ENCODE data around the gene PTPRG. TPM values are rescaled to one million over a fixed set of nuclear protein-coding genes. Genes with fewer than 3 reads are reported as not detected.

PTPRG gene
- total RNA-seq, 1 donor from 2014 or later, result 40.0 TPM

DNA sequence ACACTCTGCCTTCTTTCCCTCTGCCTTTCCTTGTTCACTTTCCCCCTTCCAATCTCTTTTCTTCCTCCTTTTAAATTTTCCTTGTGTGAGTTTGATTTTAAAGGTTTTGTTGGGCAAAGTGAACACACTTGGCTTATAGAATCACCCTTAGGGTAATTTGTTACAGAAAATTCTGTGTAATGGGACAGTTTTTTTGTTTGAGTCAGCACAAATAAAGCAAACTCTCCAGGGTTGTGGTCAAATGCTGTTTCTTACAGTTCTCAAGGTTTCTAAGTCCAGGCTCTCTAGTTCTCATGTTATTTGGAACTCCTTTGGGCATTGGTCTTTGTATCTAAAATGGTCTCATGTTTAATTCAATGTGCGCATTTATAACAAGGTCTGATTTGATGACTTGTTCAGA lies 307.1 kb downstream of the PTPRG start:
- DNase-seq, result no peak

DNA sequence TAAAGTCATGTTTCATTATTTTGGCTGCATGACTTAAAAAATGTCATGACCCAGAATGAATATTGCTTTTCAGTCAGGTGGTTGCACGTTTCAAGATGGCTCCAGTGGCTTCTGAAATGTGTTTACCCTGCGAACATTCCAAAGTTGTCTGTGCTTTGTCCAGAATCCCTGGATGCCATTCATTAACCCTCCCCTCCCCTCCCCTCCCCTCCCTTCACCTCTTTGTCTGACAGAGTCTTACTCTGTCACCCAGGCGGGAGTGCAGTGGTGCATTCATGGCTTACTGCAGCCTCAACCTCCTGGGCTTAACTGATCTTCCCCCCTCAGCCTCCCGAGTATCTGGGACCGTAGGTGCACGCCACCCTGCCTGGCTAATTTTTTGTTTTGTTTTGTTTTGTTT lies 308.0 kb downstream of the PTPRG start:
- no peak for DNase-seq

DNA sequence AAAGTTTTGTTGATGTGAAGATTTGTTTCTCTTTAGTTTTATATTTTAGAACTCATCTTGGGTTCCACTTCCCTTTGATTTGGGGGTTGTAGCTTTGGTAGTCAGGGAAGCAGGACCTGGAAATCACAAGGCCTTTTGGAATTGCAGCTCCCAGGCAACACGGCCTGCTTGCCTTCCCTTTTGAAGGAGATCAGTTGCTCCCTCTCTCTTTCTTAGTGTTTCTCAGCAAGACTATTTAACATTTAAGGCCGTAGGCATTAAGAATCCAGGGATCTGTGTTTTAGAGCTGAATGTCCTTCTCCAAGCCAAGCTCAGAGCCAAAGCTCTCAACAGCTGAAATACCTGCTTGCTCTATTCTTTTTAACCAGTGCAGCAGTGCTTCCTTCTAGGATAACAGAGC lies 310.3 kb downstream of the PTPRG start:
- no peak for DNase-seq

DNA sequence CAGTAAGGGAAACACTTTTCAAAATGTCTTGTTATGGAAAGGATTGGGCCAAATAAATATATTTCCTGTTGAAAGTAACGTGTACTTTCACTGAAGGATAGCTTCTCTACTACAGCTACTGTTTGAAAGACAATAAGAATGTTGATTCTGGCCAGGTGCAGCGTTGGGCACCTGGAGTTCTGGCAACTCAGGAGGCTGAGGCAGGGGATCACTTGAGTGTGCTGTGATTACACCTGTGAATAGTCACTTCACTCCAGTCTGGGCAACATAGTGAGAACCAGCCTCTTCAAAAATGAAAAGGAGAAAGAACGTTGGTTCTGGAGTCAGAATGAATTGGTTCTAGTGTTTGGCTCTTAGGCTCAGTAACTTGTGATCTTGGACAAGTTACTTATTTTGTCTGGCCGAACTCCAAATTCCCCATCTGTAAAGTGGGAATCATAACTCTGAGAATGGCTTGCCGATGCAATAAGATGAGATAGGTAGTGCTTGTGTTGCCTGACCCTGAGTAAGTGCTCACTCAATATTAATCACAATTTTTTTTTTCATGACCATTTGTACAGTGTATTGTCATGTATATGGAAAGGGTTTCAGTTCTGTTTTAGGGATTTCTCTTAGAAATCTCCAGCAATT lies 310.8 kb downstream of the PTPRG start:
- DNase-seq, result no peak

DNA sequence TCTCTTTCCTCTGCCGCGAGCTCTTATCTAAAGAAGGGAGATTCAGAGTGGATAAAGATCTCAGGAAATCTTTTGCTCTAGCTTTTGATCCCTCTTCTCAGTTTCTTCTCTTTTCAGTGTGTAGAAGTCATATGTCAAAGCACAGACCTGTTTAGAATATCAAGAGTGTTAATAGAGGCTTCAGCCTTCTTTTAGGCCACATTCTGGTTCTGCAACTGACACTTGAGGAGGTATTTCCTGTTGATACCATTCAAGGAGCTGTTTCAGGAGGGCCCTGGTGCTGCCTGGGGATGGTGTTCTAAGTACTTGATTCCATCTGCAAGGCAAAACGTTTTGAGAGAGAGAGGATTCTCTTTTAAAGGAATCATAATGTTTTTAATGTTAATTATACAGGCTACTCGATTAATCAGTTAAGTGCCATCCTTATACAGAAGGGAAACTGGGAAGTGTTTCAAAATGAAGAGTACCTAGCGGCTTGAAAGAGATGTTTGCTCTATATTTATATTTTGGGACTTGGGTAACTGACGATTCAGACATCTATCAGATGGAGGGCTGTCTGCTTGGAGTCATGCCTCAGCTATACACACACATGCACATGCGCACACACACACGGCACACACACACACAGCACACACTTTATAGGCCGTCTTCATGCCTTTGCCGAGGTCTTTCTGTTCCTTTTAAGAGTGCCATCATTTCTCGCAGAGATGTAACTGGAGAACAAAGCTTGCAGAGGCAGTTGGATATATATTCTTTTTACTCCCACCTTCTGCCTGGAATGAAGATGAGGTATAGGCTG lies 313.9 kb downstream of the PTPRG start:
- no peak for DNase-seq

DNA sequence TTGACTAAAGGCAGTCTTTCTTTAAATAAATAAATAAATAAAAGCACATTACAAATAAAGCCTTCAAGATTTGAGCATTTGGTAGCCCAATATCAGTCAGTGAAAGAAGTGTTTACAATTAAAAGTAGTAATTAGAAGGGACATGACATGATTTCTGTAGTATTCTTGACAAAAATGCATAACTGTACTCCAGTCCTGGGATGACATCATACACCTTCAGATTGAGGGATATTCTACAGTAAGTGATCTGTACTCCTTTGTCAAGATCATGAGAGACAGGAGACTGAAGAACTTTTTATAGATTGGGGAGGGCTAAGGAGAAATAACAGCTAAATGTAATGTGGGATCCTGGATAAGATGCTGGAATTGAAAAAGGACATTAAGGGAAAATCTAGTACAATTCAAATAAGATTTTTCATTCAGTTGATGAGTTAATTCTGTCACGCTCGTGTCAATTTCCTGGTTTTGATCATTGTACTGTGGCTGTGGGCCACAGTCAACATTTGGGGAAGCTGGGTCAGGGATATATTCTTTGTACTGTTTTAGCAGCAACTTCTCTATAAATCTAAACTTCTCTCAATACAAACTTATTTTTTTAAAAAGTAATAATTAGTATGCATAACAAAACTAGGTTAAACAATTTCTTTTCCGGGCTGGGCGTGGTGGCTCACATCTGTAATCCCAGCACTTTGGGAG lies 314.8 kb downstream of the PTPRG start:
- DNase-seq, result no peak

DNA sequence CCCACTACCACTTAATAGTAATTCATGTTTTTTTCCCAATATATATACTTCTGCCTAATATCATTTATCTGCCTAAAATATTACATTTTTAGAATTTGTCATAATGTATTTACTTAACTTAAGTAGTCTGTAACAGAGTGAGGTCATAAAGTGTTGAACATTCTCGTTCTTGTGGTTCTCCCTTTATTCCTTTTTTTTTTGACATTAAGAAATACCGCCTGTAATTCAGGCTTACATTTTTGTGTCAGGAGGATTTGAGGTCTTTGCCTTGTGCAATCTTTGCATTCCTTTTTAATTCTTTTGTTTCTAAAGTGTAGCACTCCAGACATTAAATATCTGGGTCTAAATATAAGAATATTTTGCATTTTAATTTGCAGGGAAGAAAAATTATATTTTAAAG lies 315.4 kb downstream of the PTPRG start:
- no peak for DNase-seq

DNA sequence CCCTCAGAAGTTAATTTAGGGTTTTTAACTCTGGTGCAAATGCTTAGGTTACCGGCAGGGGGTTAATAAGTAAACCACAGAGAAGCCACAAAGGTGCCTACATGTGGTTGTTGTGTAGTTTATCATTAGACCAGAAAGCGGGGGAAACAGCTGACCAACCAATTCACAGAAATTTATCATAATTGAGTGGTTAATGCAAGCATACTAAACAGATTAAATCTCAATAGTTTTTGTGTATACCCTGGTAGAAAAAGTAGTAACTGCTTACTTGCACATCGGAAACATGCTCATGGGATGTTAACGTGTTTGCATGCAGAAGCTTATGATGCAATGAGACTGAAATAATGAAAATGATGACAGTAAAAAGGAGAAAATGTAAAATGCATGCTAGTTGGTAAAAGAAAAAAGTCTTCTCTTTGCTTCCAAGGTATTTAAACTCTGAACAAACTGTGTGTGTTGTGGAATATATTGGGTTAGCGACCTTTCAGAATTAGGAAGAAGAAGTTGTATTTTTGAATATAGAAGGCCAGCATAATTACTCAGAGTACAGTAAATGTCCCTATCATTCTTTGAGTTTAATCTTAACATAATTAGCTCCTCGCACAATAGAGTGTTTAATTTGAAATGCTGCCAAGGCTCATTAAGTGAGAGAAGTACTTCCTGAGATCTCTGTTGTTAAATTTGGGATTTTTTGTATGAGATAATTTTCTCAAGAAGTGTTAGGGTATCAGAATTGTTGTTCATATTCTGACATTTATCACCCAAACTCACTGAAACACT lies 316.2 kb downstream of the PTPRG start:
- no peak for DNase-seq

DNA sequence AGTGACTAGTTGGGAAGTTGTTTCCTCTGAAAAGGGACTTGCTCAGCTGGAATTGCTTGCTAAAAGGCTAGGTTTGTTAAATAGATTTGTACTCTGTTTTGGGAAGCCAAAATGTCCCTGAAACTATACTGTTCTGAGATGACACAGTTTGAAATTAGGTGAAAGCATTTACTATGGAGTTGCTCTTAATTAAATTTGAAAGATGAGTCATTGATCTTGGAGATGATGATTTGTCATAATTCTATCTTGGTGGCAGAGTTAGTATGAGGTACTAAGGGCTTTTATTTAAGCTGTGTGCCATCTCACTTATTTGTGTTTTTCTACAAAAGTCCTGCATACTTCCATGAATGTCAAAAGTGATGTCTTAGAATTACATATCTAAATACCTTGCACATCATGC lies 320.9 kb downstream of the PTPRG start:
- DNase-seq, result no peak

DNA sequence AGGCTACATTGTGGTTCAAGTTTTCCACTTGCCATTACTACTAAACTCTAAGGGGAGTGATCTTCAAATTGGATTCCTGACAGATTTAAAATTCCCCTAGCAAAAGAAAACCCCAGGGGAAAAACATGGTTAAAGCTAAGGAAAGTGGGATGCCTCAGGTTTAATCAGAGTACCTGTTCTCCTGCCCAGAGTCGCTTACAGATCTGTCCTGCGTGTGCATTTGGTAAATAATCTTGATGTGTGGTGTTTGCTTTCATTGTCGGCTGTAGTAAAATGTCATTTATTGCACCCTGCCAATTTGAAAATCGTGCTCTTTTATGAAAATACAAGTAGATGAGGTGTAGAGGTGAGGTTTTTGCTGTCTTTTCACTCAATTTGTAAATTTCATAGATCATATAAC lies 323.4 kb downstream of the PTPRG start:
- no peak for DNase-seq

DNA sequence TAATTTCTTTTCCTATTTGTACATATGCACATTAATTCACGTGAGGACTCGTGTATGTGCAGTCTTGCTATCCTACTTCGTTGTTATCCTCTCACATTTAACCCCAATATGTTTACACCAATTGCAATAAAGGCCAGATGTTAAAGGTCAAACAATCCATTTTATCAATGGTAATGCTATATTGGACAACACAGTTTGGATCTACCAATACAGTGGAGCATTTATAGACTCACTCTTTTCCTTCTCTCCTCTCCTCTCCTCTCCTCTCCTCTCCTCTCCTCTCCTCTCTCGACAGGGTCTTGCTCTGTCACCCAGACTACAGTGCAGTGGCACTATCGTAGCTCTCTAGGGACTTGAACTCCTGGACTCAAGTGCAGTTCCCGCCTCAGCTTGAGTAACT lies 324.0 kb downstream of the PTPRG start:
- DNase-seq, result no peak

DNA sequence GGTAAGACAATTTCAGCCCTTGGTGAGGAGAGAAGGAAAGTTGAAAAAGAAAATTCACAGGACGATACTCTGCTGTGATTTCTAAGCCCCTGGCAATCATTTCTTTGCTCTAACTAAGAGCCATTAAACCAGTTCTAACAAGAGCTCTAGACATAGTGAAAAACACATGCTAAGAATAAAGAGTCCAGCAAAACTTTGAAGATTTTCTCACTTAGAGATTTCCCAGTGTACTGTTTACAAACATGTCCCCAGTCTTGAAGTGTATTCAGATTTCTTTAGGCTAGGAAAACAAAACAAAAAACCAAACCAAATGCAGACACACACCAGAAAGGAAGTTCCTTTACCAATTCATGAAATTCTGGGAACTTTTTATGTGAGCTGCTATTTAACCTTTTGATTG lies 325.8 kb downstream of the PTPRG start:
- DNase-seq, result no peak

DNA sequence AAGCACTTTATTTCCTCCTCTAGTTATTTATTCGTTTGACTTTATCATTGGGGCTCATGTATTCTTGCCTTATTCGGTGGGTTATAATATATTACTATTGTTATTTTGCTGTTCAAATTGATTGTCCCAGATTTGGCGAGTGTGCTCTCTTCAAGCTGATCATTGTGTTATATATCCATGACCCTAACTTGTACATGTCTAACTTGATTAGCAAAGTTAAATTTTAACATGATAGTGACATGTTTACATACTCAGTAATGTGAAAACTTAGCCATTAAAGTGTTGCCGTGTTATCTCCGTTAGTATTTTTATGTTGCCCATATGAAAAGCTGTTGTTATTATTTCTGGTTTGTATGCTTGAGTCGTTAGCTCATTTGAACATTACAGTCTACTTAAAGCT lies 327.9 kb downstream of the PTPRG start:
- no peak for DNase-seq

DNA sequence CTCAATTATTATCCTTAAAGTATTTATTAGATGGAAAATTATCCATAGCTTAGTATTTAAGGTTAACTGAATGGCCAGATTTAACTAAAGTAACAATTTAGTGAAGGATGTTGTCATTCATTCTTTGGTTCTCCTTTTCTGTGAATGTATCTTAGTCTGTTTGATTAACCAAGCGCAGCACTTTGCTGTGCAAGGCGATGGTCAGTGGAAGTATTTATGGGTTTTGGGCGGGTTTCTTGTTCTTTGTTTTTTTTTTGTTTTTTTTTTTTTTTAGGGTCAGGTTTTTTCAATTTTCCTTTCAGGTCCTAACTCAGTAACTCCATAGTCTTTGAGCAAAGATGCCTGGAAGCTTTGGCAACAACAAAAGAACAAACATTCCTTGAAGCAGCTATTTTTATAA lies 328.8 kb downstream of the PTPRG start:
- no peak for DNase-seq

DNA sequence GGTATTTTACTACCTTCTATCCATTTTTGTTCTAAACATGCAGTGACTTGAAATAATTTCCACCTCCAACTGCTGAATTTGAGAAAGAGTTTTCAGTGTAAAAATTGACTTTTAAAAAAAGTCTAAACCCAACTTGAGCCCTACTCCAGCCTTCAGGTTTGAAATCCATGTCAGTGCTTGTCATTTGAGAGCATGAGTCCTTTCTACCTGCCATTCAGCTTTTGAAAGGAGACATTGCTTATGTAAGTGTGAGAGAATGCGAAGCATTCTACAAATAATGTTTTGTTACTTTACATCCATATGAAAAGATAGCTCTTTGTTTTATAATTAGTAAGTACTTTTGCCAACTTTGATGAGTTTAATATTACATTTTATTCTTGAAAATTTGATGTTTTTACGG lies 329.2 kb downstream of the PTPRG start:
- no peak for DNase-seq

DNA sequence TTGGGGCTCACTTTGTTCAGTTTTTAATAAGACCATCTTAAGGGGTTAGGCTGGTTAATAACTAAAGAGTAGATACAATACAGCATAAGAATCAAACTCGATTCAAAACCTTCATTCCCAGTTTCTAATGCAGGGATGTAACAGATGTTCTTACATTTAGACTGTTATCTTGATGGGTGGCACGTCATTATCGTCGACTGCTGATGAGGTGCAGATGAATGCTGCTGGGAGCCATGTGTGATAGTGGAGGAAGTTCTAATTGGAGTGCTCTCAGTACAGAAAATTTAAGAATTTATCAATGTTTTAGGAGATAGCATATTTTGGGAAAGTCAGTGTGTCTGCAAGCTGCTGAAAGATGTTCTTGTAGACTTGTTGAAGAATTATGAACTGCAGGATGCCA lies 331.5 kb downstream of the PTPRG start:
- no peak for DNase-seq

DNA sequence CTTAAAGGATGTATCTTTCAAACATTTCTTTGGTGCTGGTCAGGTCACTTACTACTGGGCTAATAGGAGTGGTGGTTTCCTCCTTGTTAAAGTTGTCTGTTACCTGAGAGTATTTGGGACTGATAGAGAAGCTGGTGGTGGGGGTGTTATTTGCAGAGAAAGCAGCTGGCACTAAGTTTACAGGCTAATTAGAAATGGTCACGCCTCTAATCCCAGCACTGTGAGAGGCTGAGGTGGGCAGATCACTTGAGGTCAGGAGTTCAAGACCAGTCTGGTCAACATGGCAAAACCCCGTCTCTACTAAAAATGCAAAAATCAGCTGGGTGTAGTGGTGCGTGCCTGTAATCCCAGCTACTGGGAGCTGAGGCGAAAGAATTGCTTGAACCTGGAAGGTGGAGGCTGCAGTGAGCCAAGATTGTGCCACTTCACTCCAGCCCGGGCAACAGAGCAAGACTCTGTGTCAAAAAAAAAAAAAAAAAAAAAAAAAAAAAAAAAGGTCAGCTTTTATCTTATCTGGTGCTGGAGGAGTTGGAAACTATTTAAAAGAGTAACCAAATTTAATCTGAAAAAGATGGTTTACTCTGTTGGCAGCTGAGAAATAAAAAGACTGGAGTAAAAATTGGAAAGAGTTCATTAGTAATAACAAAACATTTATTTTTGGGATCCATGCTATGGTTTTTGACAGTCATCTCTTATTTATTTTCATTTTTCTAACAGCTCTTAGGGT lies 332.6 kb downstream of the PTPRG start:
- no peak for DNase-seq

DNA sequence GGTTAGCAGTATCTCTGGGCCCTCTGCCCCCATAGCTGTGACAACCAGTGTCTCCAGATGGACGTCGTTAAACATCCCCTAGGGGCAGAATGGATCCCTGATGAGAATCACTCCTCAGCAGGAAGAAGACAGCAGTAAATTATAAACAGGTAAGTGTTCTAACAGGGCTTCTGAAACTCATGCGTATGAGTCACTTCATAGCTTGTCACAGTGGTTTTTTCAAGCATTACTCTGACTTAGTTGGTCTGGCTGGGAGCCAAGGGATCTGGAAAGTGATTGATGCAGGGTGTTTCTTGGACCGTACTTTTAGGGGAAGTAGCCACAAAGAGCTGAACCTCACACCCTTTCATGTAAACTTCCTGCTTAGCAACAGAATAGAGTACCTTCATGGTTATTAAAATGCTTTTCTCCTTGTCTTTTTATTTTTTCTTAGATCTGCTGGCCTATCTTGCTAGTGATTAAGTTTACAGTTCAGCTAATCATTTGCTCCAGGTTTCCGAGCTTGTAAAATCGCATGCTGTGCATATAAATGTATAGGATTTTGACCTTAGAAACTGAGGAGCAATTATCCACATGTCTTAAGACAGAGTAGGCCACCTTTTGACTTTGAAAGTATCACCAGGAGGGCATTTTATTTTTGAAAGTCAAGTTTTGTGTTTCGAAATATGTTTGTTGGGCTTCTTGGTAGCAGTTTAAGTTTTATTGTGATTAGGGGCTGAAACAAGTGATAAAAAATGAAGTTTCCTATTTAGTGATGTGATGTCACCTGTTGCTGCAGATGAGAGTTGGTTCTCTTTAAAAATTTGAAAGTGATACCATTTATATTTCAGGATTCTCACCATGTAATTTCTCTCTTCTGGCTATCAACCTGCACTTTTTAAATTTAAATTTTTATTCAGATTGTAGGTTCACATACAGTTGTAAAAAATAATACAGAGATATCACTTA lies 333.9 kb downstream of the PTPRG start:
- DNase-seq, result no peak

DNA sequence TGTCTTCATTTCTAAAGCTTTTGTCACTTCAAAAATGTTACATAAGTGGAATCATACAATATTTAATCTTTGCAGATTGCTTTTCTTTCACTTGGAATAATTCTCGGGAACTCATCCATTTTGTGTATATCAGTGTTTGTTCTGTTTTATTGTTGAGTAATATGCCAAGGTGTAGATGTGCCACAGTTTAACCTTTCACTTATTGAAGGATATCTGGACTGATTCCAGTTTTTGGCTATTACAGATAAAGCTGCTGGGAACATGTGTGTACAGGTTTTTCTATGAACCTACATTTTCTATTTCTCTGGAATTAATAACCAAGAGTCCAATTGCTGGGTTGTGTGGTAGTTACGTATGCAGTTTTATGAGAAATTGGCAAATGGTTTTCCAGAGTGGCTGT lies 334.9 kb downstream of the PTPRG start:
- no peak for DNase-seq

DNA sequence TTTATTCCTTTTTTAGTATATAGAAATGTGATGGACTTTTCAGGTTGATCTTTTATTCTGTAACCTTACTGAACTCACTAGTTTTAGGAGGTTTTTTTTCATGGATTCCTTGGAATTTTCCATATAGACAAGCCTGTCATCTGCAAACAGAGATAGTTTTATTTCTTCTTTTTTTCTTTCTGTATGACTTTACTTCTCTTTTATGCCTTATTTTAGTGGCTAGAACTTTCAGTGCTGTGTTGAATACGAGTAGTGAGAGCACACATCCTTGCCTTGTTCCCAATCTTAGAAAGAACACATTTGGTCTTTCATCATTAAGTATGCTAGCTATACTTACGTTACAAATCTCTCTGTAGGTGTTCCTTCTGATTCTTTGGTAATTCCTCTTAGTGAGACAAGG lies 336.5 kb downstream of the PTPRG start:
- DNase-seq, result no peak

Measured in skin of body (tissue), 2 donors.